SK-N-MC (cell line): ENCODE data around the gene OPRL1.
"Not testable (repeated sequence)": the region's sequence is repeated elsewhere in the genome, so short reads cannot be mapped to it uniquely, and the experiment has no call there.

ENCODE experiments used
- DNase-seq: peaks from one replicate; pipeline ENCODE4 v3.0.0-alpha.2; 2011; ENCODE audit warnings: low read depth, low spot score
- H3K27ac ChIP-seq: fragments of 200-600 bp; sonication (generic); 2 replicates; pipeline ENCODE4 v1.5.1; 2016; ENCODE audit warnings: mixed run types
- H3K36me3 ChIP-seq: fragments of 200-600 bp; sonication (generic); 2 replicates; pipeline ENCODE4 v1.6.1; 2017; ENCODE audit warnings: antibody characterized with exemption, low read length, mixed read lengths; ENCODE audit not compliant: insufficient read depth
- H3K4me3 ChIP-seq: fragments of 200-600 bp; sonication (generic); 2 replicates; pipeline ENCODE4 v1.5.1; 2016
- H3K9ac ChIP-seq: fragments of 200-600 bp; sonication (generic); 2 replicates; pipeline ENCODE4 v1.8.0; 2017; ENCODE audit warnings: mixed run types, mixed read lengths; ENCODE audit not compliant: insufficient read length
- H3K9me3 ChIP-seq: fragments of 200-600 bp; sonication (generic); 2 replicates; pipeline ENCODE4 v1.6.1; 2017; ENCODE audit warnings: low read depth, mild to moderate bottlenecking, antibody characterized with exemption, low read length, moderate library complexity, mixed read lengths
- EZH2 ChIP-seq: fragments of 200-600 bp; sonication (generic); IDR thresholded peaks from one replicate; pipeline ENCODE4 v1.6.1; 2017; ENCODE audit warnings: antibody characterized with exemption
- FOXP2 ChIP-seq: optimal IDR thresholded peaks from 2 replicates; pipeline ENCODE3; 2011; ENCODE audit warnings: mild to moderate bottlenecking, moderate library complexity; ENCODE audit not compliant: insufficient read depth; ENCODE audit errors: extremely low read length, control extremely low read depth
- POLR2AphosphoS5 ChIP-seq: IDR thresholded peaks from 2 replicates; pipeline ENCODE4 v1.6.1; 2012; ENCODE audit warnings: mild to moderate bottlenecking, low read depth, low read length, borderline replicate concordance

Gene OPRL1

GRCh38 chr20:64083804-64084684 lies 4.2 kb downstream of the OPRL1 start, which contains the start of gene LKAAEAR1:
LKAAEAR1 (minus strand) TSS chr20:64084398; CDS start chr20:64084219, 179 bp downstream.
- H3K4me3 ChIP-seq, result peak within 1 kb of the TSS; percentile 82
- H3K27ac ChIP-seq, result no peak within 1 kb of the TSS
- TF ChIP-seq EZH2 (no peak), FOXP2 (no peak), POLR2AphosphoS5 (no peak)

GRCh38 chr20:64084685-64085152 lies 4.8 kb downstream of the OPRL1 start:
- Histone ChIP-seq H3K36me3 (no peaks in the 10 kb centered on the region), H3K9ac (no peak overlapping the region), H3K27ac (no peak overlapping the region), H3K9me3 (no peaks in the 10 kb centered on the region), H3K4me3 (peak overlapping the region; percentile 82; the same call in 1 of the 2 replicates)
- DNase-seq, result no peak
- no peak for TF ChIP-seq EZH2
- TF ChIP-seq FOXP2, result no peak
- no peak for TF ChIP-seq POLR2AphosphoS5

More at GRCh38 chr20:64083804-64084684, 4.2 kb downstream of the OPRL1 start, which contains the start of gene LKAAEAR1:
- no peak for DNase-seq
- Histone ChIP-seq H3K9ac (no peak within 1 kb of the TSS), H3K36me3 (no peaks in the 10 kb centered on the region), H3K9me3 (no peaks in the 10 kb centered on the region)

GRCh38 chr20:64086801-64087200 lies 6.9 kb downstream of the OPRL1 start:
- no peaks in the 10 kb centered on the region for H3K9me3 ChIP-seq
- H3K9ac ChIP-seq, result no peak overlapping the region
- TF ChIP-seq EZH2 (no peak), POLR2AphosphoS5 (no peak), FOXP2 (no peak)
- no peak for DNase-seq
- no peak overlapping the region for H3K4me3 ChIP-seq
- no peak overlapping the region for H3K27ac ChIP-seq
- H3K36me3 ChIP-seq, result no peaks in the 10 kb centered on the region

DNA sequence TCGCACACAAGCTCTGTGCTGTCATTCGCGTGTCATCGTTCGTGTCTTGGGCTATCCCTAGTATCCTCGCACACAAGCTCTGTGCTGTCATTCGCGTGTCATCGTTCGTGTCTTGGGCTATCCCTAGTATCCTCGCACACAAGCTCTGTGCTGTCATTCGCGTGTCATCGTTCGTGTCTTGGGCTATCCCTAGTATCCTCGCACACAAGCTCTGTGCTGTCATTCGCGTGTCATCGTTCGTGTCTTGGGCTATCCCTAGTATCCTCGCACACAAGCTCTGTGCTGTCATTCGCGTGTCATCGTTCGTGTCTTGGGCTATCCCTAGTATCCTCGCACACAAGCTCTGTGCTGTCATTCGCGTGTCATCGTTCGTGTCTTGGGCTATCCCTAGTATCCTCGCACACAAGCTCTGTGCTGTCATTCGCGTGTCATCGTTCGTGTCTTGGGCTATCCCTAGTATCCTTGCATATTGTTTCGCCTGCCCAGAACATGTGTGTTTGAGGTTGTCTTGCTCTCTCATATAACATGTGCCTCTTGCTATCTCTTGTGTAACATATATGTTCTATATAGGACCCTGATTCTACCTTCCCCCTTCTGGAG lies 7.4 kb downstream of the OPRL1 start:
- H3K9me3 ChIP-seq, H3K4me3 ChIP-seq, H3K9ac ChIP-seq: not testable (repeated sequence)

GRCh38 chr20:64088586-64088985 lies 8.7 kb downstream of the OPRL1 start:
- H3K9ac ChIP-seq, H3K27ac ChIP-seq, H3K9me3 ChIP-seq, H3K36me3 ChIP-seq, DNase-seq, H3K4me3 ChIP-seq: not testable (repeated sequence)

More for the DNA sequence above, 7.4 kb downstream of the OPRL1 start:
- DNase-seq, H3K27ac ChIP-seq, H3K36me3 ChIP-seq: not testable (repeated sequence)

DNA sequence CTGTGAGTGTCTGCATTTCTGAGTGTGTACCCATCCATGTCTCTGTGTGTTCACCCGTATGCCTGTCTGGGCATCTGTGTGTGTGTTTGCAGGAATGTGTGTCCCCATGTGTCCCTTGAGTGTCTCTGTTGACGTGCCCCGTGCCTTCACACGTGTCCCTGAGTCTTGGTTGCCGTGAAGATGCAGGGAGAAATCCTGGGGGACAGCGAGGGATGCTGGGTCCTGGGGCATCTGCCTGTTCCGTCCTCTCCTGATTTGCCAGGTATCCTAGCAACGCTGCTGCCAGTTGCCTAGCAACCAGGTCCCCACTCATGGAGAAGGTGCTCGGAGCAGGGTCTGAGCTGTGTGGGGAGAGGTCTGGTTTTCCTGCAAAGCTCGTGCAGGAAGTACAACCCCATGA lies 10.3 kb downstream of the OPRL1 start:
- H3K4me3 ChIP-seq, result no peak overlapping the region
- DNase-seq, result no peak
- H3K9ac ChIP-seq, result no peak overlapping the region
- no peaks in the 10 kb centered on the region for H3K9me3 ChIP-seq
- H3K27ac ChIP-seq, result no peak overlapping the region
- H3K36me3 ChIP-seq, result no peaks in the 10 kb centered on the region
- TF ChIP-seq FOXP2 (no peak), EZH2 (no peak), POLR2AphosphoS5 (no peak)

- Histone ChIP-seq H3K27ac (no peak overlapping the region), H3K4me3 (no peak overlapping the region), H3K9me3 (no peaks in the 10 kb centered on the region), H3K9ac (no peak overlapping the region), H3K36me3 (no peaks in the 10 kb centered on the region)
- no peak for TF ChIP-seq EZH2
- DNase-seq, result no peak
Measured at GRCh38 chr20:64091340-64091739, 11.5 kb downstream of the OPRL1 start.

DNA sequence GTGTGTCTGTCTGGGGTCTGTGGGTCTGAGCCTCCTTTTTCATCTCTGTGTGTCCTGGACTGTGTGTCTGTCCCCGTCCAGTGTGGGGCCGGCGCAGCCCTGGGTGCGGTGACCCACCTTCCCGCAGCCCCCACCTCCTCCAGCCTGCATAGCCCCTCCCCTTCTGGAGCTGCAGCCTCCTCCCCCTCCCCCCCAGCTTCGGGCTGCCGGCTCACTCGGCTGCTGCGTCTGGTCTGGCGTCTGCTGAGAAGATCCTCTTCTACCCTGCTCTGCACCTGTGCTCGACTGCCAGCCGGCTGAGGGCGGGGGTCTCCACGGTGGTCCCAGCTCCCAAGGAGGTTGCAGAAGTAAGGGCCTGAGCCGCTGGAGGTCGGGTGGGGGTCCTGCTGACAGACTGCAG lies 11.9 kb downstream of the OPRL1 start:
- Histone ChIP-seq H3K36me3 (no peaks in the 10 kb centered on the region), H3K9ac (no peak overlapping the region), H3K9me3 (no peaks in the 10 kb centered on the region), H3K4me3 (0 out of 2 replicates have a peak overlapping the region, but pooled peaks have one; percentile 15), H3K27ac (no peak overlapping the region)
- no peak for TF ChIP-seq EZH2
- no peak for TF ChIP-seq FOXP2
- no peak for TF ChIP-seq POLR2AphosphoS5
- DNase-seq, result no peak

DNA sequence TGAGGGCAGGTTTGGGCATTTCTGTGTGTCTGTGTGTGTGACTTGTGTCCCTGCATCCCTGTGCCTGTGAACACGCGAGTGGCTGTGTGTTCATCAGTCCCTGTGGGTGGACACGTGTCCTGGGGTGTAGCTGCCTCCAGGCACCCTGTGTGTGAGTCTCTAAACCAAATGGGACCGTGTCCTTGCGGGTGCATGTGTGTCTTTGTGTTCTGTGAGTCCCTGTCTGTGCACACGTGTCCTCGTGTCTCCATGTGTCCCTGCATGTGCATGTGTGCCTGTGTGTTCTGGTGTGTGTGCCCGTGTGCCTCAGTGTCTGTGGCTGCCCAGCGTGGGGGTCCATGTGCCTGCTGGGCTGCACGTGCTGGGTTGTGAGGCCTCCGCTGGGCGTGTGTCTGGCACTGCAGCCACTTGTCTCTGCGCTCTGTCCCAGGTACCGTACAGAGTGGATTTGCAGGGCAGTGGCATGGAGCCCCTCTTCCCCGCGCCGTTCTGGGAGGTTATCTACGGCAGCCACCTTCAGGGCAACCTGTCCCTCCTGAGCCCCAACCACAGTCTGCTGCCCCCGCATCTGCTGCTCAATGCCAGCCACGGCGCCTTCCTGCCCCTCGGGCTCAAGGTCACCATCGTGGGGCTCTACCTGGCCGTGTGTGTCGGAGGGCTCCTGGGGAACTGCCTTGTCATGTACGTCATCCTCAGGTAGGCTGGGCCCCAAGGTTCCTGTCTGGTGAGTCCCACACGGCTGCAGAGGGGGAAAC lies 12.6 kb downstream of the OPRL1 start:
- TF ChIP-seq POLR2AphosphoS5, result no peak
- Histone ChIP-seq H3K9ac (no peak overlapping the region), H3K4me3 (0 out of 2 replicates have a peak overlapping the region, but pooled peaks have one; percentile 15), H3K9me3 (no peaks in the 10 kb centered on the region), H3K36me3 (no peaks in the 10 kb centered on the region), H3K27ac (no peak overlapping the region)
- DNase-seq, result no peak
